SW480 (cell line): Measurements from ENCODE around the gene SRSF5.
"Not testable (repeated sequence)": the region's sequence is repeated elsewhere in the genome, so short reads cannot be mapped to it uniquely, and the experiment has no call there.

Experiments used
- DNase-seq: peaks from one replicate; pipeline ENCODE4 v3.0.0-alpha.2; 2016; ENCODE audit warnings: low spot score

The SRSF5 gene

GRCh38 chr14:69766984-69767368, at the start of gene SRSF5:
Gene SRSF5, plus strand, starts transcription at chr14:69767142. Its CDS starts 1,015 bp downstream, at chr14:69768157.
- peak; percentile 97 for DNase-seq

GRCh38 chr14:69718614-69719013, 48.3 kb upstream of the SRSF5 start:
- not testable (repeated sequence) for DNase-seq

GRCh38 chr14:69719501-69719951, 47.4 kb upstream of the SRSF5 start:
- no peak for DNase-seq

GRCh38 chr14:69720912-69721311, 46.0 kb upstream of the SRSF5 start:
- no peak for DNase-seq

GRCh38 chr14:69726761-69727511, 40.0 kb upstream of the SRSF5 start:
- peak; percentile 55 for DNase-seq

- no peak for DNase-seq
Measured at GRCh38 chr14:69727860-69728259, 39.1 kb upstream of the SRSF5 start.

GRCh38 chr14:69731919-69732598, 34.9 kb upstream of the SRSF5 start:
- DNase-seq, result not testable (repeated sequence)

GRCh38 chr14:69736405-69736804, 30.5 kb upstream of the SRSF5 start:
- DNase-seq, result not testable (repeated sequence)

- DNase-seq, result no peak
Measured at GRCh38 chr14:69741055-69741454, 25.9 kb upstream of the SRSF5 start.

- no peak for DNase-seq
Measured at GRCh38 chr14:69749956-69750355, 17.0 kb upstream of the SRSF5 start.

GRCh38 chr14:69750495-69750894, 16.4 kb upstream of the SRSF5 start:
- DNase-seq, result no peak

GRCh38 chr14:69752773-69753172, 14.2 kb upstream of the SRSF5 start:
- no peak for DNase-seq

- DNase-seq, result no peak
Measured at GRCh38 chr14:69753860-69754259, 13.1 kb upstream of the SRSF5 start.

- no peak for DNase-seq
Measured at GRCh38 chr14:69754487-69754886, 12.5 kb upstream of the SRSF5 start.

GRCh38 chr14:69755296-69755695, 11.6 kb upstream of the SRSF5 start:
- no peak for DNase-seq

- DNase-seq, result no peak
Measured at GRCh38 chr14:69755784-69756183, 11.2 kb upstream of the SRSF5 start.

- DNase-seq, result no peak
Measured at GRCh38 chr14:69756298-69756697, 10.6 kb upstream of the SRSF5 start.

GRCh38 chr14:69760810-69761209, 6.1 kb upstream of the SRSF5 start:
- no peak for DNase-seq

- no peak for DNase-seq
Measured at GRCh38 chr14:69763761-69764510, 3.0 kb upstream of the SRSF5 start.

GRCh38 chr14:69767369-69767999, 542 bp downstream of the SRSF5 start:
- peak; percentile 91 for DNase-seq

- no peak for DNase-seq
Measured at GRCh38 chr14:69768873-69769272, 1.9 kb downstream of the SRSF5 start.

- DNase-seq, result no peak
Measured at GRCh38 chr14:69769623-69770022, 2.7 kb downstream of the SRSF5 start.
